Measurements from ENCODE around the gene ARHGAP19. TPM values are rescaled to one million over a fixed set of nuclear protein-coding genes. Genes with fewer than 3 reads are reported as not detected.

ARHGAP19 gene
- total RNA-seq, 1 experiment from 2014 or later: 28.9 TPM

GRCh38 chr10:97215619-97216260, 76.7 kb downstream of the ARHGAP19 start:
- no TSS peak for BruUV-seq (replicated peaks)
- CTCF ChIA-PET: no interaction called here
- Histone ChIP-seq H3K4me1 (ENCODE audit: control insufficient read depth, insufficient read depth, low read length) (no peaks in the 10 kb centered on the region), H3K36me3 (ENCODE audit: control insufficient read depth, insufficient read depth, low read length) (no peaks in the 10 kb centered on the region), H3K27me3 (ENCODE audit: control insufficient read depth, insufficient read depth, low read length) (no peaks in the 10 kb centered on the region), H3K9me3 (ENCODE audit: control insufficient read depth, insufficient read depth, low read depth, low read length) (no peaks in the 10 kb centered on the region), H3K27ac (ENCODE audit: low read length) (no peak overlapping the region), H3K4me3 (ENCODE audit: low read depth in 2 of 2, low read length in 2 of 2) (no peak overlapping the region)
- DNase-seq (ENCODE audit: low read depth, low spot score) (no peak), ATAC-seq (no peak)
- POLR2A ChIA-PET: no interaction called here
- TF ChIP-seq, protein P1, sequence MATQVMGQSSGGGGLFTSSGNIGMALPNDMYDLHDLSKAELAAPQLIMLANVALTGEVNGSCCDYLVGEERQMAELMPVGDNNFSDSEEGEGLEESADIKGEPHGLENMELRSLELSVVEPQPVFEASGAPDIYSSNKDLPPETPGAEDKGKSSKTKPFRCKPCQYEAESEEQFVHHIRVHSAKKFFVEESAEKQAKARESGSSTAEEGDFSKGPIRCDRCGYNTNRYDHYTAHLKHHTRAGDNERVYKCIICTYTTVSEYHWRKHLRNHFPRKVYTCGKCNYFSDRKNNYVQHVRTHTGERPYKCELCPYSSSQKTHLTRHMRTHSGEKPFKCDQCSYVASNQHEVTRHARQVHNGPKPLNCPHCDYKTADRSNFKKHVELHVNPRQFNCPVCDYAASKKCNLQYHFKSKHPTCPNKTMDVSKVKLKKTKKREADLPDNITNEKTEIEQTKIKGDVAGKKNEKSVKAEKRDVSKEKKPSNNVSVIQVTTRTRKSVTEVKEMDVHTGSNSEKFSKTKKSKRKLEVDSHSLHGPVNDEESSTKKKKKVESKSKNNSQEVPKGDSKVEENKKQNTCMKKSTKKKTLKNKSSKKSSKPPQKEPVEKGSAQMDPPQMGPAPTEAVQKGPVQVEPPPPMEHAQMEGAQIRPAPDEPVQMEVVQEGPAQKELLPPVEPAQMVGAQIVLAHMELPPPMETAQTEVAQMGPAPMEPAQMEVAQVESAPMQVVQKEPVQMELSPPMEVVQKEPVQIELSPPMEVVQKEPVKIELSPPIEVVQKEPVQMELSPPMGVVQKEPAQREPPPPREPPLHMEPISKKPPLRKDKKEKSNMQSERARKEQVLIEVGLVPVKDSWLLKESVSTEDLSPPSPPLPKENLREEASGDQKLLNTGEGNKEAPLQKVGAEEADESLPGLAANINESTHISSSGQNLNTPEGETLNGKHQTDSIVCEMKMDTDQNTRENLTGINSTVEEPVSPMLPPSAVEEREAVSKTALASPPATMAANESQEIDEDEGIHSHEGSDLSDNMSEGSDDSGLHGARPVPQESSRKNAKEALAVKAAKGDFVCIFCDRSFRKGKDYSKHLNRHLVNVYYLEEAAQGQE (IDR thresholded peaks at IDR 0.05; ENCODE audit: insufficient read depth in 1 of 2, low read depth in 2 of 2, low read length in 1 of 2): no peak
- TF ChIP-seq TCF7L2 (IDR thresholded peaks at IDR 0.05; ENCODE audit: low read depth, low read length) (no peak), POLR2AphosphoS5 (IDR thresholded peaks at IDR 0.05; ENCODE audit: low read depth, low read length) (no peak), SIN3A (IDR thresholded peaks at IDR 0.05; ENCODE audit: borderline replicate concordance, insufficient read depth, low read depth, low read length) (no peak)
- TF ChIP-seq, protein P2, sequence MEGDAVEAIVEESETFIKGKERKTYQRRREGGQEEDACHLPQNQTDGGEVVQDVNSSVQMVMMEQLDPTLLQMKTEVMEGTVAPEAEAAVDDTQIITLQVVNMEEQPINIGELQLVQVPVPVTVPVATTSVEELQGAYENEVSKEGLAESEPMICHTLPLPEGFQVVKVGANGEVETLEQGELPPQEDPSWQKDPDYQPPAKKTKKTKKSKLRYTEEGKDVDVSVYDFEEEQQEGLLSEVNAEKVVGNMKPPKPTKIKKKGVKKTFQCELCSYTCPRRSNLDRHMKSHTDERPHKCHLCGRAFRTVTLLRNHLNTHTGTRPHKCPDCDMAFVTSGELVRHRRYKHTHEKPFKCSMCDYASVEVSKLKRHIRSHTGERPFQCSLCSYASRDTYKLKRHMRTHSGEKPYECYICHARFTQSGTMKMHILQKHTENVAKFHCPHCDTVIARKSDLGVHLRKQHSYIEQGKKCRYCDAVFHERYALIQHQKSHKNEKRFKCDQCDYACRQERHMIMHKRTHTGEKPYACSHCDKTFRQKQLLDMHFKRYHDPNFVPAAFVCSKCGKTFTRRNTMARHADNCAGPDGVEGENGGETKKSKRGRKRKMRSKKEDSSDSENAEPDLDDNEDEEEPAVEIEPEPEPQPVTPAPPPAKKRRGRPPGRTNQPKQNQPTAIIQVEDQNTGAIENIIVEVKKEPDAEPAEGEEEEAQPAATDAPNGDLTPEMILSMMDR (IDR thresholded peaks at IDR 0.05): no peak
- intact Hi-C loops (cut with micrococcal nuclease; ENCODE audit: unreplicated experiment): no loop called here
- in situ Hi-C loops (cut with HindIII; ENCODE audit: low pct_unique_long_range_greater_than_20kb, low sequenced_read_pairs): no loop called here

GRCh38 chr10:97213431-97213830, 79.0 kb downstream of the ARHGAP19 start:
- H3K4me1 ChIP-seq (ENCODE audit: control insufficient read depth, insufficient read depth, low read length): no peaks in the 10 kb centered on the region
- BruUV-seq (replicated peaks): no TSS peak
- DNase-seq (ENCODE audit: low read depth, low spot score) (no peak), ATAC-seq (no peak)
- no peaks in the 10 kb centered on the region for H3K9me3 ChIP-seq (ENCODE audit: control insufficient read depth, insufficient read depth, low read depth, low read length)
- in situ Hi-C loops (cut with HindIII; ENCODE audit: low pct_unique_long_range_greater_than_20kb, low sequenced_read_pairs): no loop called here
- intact Hi-C loops (cut with micrococcal nuclease; ENCODE audit: unreplicated experiment): loop anchor here (5.0 kb wide), 1 partner anchor 76 kb away; no protein-coding TSS in a partner anchor
- H3K36me3 ChIP-seq (ENCODE audit: control insufficient read depth, insufficient read depth, low read length): no peaks in the 10 kb centered on the region
- ChIA-PET POLR2A (no interaction called here), CTCF (interaction anchor here (1.0 kb wide), 1 partner anchor 141 kb away, joined by 4 read pairs; no protein-coding TSS in a partner anchor)
- no peak overlapping the region for H3K4me3 ChIP-seq (ENCODE audit: low read depth in 2 of 2, low read length in 2 of 2)
- TF ChIP-seq SIN3A (IDR thresholded peaks at IDR 0.05; ENCODE audit: borderline replicate concordance, insufficient read depth, low read depth, low read length) (no peak), TCF7L2 (IDR thresholded peaks at IDR 0.05; ENCODE audit: low read depth, low read length) (no peak), POLR2AphosphoS5 (IDR thresholded peaks at IDR 0.05; ENCODE audit: low read depth, low read length) (no peak)
- TF ChIP-seq, protein P1 (IDR thresholded peaks at IDR 0.05; ENCODE audit: insufficient read depth in 1 of 2, low read depth in 2 of 2, low read length in 1 of 2): no peak
- TF ChIP-seq, protein P2 (IDR thresholded peaks at IDR 0.05): no peak
- no peak overlapping the region for H3K27ac ChIP-seq (ENCODE audit: low read length)
- no peaks in the 10 kb centered on the region for H3K27me3 ChIP-seq (ENCODE audit: control insufficient read depth, insufficient read depth, low read length)

Data from Panc1 (cell line).